GM18511 (cell line): ENCODE measurements around the gene MAD2L2.

Source experiments
- ATAC-seq: cut with Tn5 transposase; IDR thresholded peaks from one replicate; pipeline ENCODE4 v1.9.1; 2021; ENCODE audit warnings: mild to moderate bottlenecking, moderate library complexity; ENCODE audit not compliant: unreplicated experiment

MAD2L2 gene

DNA sequence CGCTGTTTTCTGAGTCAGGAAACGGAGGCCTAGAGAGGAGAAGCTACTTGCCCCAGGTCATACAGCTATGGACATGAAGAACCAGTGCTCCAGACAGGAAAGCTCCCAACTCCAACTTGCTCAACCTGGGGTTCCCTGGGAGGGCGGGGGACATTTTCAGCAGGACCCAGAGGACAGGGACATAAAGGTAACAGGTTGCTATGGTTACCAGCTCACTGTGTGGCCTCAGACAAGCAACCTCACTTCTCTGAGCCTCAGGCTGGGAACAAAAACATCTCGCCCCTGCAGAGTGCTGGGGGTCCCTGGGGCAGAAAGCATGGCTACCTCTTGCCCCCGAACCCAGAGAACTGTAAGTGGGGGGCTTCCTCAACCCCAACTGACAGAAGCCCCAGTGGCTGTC, 42.8 kb downstream of the MAD2L2 start:
- no peak for ATAC-seq

DNA sequence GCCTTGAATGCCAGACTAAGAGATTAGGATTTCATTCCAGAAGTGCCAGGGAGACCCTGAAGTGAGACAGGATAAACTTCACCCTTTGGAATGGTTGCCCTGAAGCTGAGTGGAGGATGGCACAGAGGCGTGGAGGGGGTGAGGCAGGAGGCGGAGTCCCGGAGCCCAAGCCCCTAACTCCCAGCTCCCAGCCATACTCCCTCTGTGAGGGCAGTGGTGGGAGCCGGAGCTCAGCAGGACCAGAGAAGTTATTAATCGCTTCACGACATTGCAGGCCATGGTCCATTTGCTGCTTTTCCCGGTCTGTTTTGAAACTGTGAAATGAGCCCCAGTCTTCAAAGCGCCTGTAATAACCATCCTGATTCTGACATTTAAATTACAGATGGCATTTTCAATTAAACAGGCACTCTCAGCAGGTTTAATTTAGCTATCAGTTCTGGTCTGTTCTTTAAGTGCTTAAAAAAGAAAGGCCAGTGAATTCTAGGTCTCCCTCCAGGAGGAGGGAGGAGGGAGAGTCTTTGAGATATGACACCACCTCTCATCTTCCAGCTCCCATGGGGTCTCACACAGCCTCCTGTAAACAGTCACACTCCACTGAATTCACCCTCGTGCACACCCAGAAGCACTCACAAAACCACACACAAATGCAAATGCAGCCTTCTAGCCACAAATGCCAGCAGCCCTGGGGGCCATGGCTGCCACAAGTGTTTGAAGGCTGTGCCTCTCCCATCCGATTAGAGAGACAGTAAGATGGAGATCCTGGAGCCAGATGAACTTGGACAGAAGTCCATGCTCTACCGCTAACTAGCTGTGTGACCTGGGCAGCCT, 46.4 kb downstream of the MAD2L2 start:
- ATAC-seq = no peak

DNA sequence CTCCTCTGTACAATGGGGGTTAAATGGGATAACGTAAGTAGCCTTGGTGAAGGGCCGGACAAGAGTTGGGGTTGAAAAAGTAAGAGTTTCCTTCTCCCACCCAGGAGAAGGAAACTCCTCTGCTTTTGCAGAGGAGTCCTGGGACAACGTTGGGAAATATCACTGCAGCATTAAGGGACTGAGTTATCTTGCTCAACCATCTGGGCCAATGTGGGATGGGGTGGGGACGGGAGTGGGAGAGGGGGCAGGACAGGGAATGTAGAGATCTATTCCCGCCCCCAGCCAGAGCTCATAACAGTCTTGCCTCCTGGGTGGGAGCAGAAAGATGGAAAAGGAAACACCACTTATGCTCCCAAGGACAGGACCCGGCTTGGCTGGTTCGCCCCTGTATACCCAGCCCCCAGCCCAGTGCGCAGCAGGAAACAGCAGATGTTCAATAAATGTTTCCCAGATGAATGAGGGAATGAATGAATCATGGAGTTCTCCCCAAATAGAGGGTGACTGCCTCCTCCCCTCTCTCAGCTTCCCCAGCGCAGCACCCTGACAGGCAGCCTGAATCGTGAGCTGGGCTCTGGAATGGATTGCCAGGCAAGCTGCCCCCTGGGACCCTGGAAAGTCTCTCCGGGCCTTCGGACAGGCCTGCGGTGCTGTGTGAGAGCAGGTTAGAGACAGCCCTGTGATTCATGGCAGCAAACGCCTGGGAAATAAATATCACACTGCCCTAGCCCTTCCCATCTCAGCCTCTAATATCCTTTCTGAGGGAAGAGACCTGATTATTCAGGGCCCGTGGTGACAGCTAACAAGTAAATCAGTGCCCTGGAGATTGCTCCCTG, 51.5 kb downstream of the MAD2L2 start:
- no peak for ATAC-seq

DNA sequence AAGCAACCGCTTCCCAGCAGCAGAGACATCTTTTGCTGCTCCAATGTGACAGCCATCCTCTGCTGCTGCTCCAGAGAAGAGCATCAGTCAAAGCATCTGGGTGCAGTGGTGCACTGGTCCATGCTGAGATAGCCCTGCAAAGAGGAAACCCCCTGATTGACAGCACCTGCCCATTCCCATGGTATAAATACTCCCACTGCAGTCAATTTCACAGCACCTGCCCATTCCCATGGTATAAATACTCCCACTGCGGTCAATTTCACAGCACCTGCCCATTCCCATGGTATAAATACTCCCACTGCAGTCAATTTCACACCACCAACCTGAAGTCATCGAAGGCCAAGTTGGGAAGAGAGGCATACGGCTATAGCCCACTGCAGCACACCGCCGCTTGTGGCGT, 52.2 kb downstream of the MAD2L2 start:
- no peak for ATAC-seq

DNA sequence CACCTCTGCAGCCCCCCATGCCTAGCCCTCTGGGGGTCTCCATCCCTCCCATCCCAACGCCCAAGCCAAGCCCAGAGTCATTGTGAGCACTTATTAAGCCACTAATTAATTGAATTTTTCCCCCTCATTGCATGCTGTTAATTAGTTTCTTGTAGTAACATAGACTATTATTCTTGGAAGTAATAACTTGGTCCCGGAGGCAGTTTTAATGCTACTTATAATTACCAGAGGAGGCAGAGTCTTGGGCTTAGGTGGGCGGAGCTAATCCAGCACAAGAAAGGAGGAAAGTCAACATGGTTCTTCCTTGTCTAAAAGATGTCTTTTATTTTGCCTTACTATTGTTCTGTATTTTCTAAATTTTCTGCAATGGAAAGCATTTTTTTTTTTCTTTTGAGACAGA, 54.4 kb downstream of the MAD2L2 start:
- no peak for ATAC-seq
